K562 (cell line): ENCODE results near the gene HOXA11.

Source experiments
- CTCF ChIP-seq, 3 experiments: IDR thresholded peaks in 2 of 3; conservative IDR thresholded peaks in 1 of 3; 2 replicates each; pipeline ENCODE4 v1.5.1; 2011 to 2012; ENCODE audit warnings: low read length in 3 of 3, mild to moderate bottlenecking in 3 of 3, control low read depth in 2 of 3, improper control_type of control experiment in 1 of 3, inconsistent platforms in 1 of 3, low read depth in 1 of 3, mixed read lengths in 1 of 3, moderate library complexity in 1 of 3; ENCODE audit not compliant: insufficient read depth in 2 of 3
- ELK1 ChIP-seq: sonication (generic); formaldehyde crosslinking; IDR thresholded peaks from 2 replicates; pipeline ENCODE4 v1.8.1; 2022; ENCODE audit warnings: missing genetic modification reagents
- HMG20B ChIP-seq: fragments of 250-450 bp; sonication (Bioruptor Pico); IDR thresholded peaks from 2 replicates; pipeline ENCODE4 v1.5.0; 2021; ENCODE audit warnings: mild to moderate bottlenecking
- LARP7 ChIP-seq: fragments of 450-650 bp; IDR thresholded peaks from 2 replicates; pipeline ENCODE4 v1.6.1; 2016
- PHF20 ChIP-seq: fragments of 450-650 bp; IDR thresholded peaks from 2 replicates; pipeline ENCODE4 v1.6.1; 2018; ENCODE audit not compliant: partially characterized antibody
- POLR3A ChIP-seq: IDR thresholded peaks from 2 replicates; pipeline ENCODE4 v1.6.1; 2011; ENCODE audit warnings: borderline replicate concordance, mild to moderate bottlenecking, moderate library complexity; ENCODE audit not compliant: insufficient read length, insufficient read depth; ENCODE audit errors: extremely low read depth
- SMARCE1 ChIP-seq: fragments of 450-650 bp; IDR thresholded peaks from 2 replicates; pipeline ENCODE4 v1.7.1; 2016; ENCODE audit warnings: mild to moderate bottlenecking
- ZBTB49 ChIP-seq: sonication (generic); formaldehyde crosslinking; IDR thresholded peaks from 2 replicates; pipeline ENCODE4 v1.8.0; 2022; ENCODE audit warnings: missing genetic modification reagents, mild to moderate bottlenecking, borderline replicate concordance

GRCh38 chr7:27193335-27194001, 8.4 kb upstream of the HOXA11 start:
- TF ChIP-seq PHF20 (no peak), ZBTB49 (CRISPR knock-in tag) (no peak), CTCF (IDR thresholded peaks at IDR 0.05 in 2 of 3, conservative IDR thresholded peaks at IDR 0.05 in 1 of 3; ENCODE audit: insufficient read depth in 2 of 3, low read depth in 1 of 3, low read length in 3 of 3) (no peak), SMARCE1 (no peak), LARP7 (no peak), POLR3A (no peak), ELK1 (CRISPR knock-in tag) (no peak), HMG20B (CRISPR knock-in tag) (no peak)
